ENCODE data around the gene MYBBP1A. TPM values are rescaled to one million over a fixed set of nuclear protein-coding genes. Genes with fewer than 3 reads are reported as not detected.

The MYBBP1A gene
- total and polyA plus RNA-seq, 8 donors, result 21.8 to 93.1 (median 35.5) TPM

- peaks cover 2 to 8% (median 2%) of the 10 kb centered on the region in 3 donors for H3K4me1 ChIP-seq
- peak overlapping the region in 2 of 4 donors; percentile 23 to 88 for H3K27ac ChIP-seq
- 90% methylated on average over 3 of the region's 3 CpGs for WGBS, 2 donors
- DNase-seq (no peak), ATAC-seq (no peak), FAIRE-seq (no peak)
- no peak for TF ChIP-seq CTCF (IDR thresholded peaks at IDR 0.05)
- intact Hi-C loops (cut with DNase I), result loop anchor here in 1 of 3 donors (10.0 kb wide), 1 partner anchor 73 kb away; the partner anchor contains the start of gene SPNS3
- H3K9me3 ChIP-seq, result no peaks in the 10 kb centered on the region
- no peak overlapping the region for H3K4me3 ChIP-seq
- H3K27me3 ChIP-seq, result no peaks in the 10 kb centered on the region
- no peaks in the 10 kb centered on the region for H3K36me3 ChIP-seq
Observed at GRCh38 chr17:4508207-4508606, 47.0 kb downstream of the MYBBP1A start.

- peaks cover 0 to 13% (median 0%) of the 10 kb centered on the region in 3 donors for H3K4me1 ChIP-seq
Observed at GRCh38 chr17:4507361-4508111, 47.6 kb downstream of the MYBBP1A start.

GRCh38 chr17:4506892-4507291 lies 48.3 kb downstream of the MYBBP1A start:
- 75 to 80% methylated on average over 8 of the region's 8 CpGs for WGBS, 2 donors
- intact Hi-C loops (cut with DNase I), result loop anchor here in 1 of 3 donors (10.0 kb wide), 1 partner anchor 72 kb away; the partner anchor contains the start of gene SPNS3
- H3K9me3 ChIP-seq, result no peaks in the 10 kb centered on the region
- TF ChIP-seq CTCF (IDR thresholded peaks at IDR 0.05), result no peak
- H3K4me3 ChIP-seq, result no peak overlapping the region
- H3K27me3 ChIP-seq, result no peaks in the 10 kb centered on the region
- ATAC-seq (peak in 1 of 4 donors; percentile 28), DNase-seq (peak in 1 of 6 donors; percentile 55), FAIRE-seq (no peak)
- no peaks in the 10 kb centered on the region for H3K36me3 ChIP-seq
- H3K4me1 ChIP-seq, result peaks cover 0 to 14% (median 0%) of the 10 kb centered on the region in 3 donors
- H3K27ac ChIP-seq, result peak overlapping the region in 1 of 4 donors; percentile 12

More at GRCh38 chr17:4507361-4508111, 47.6 kb downstream of the MYBBP1A start:
- Histone ChIP-seq H3K27ac (peak overlapping the region in 2 of 4 donors; percentile 23 to 88), H3K27me3 (no peaks in the 10 kb centered on the region), H3K36me3 (no peaks in the 10 kb centered on the region), H3K9me3 (no peaks in the 10 kb centered on the region), H3K4me3 (no peak overlapping the region)
- 84 to 87% methylated on average over 8 of the region's 8 CpGs for WGBS, 2 donors
- FAIRE-seq (no peak), ATAC-seq (no peak), DNase-seq (no peak)
- no peak for TF ChIP-seq CTCF (IDR thresholded peaks at IDR 0.05)
- intact Hi-C loops (cut with DNase I), result loop anchor here in 1 of 3 donors (10.0 kb wide), 1 partner anchor 73 kb away; the partner anchor contains the start of gene SPNS3

GRCh38 chr17:4506175-4506813 lies 48.9 kb downstream of the MYBBP1A start:
- H3K27ac ChIP-seq, result no peak overlapping the region
- DNase-seq, result peak in 1 of 6 donors; percentile 45
- no peak overlapping the region for H3K4me3 ChIP-seq
- H3K36me3 ChIP-seq, result no peaks in the 10 kb centered on the region
- intact Hi-C loops (cut with DNase I), result loop anchor here in 1 of 3 donors (10.0 kb wide), 1 partner anchor 71 kb away; the partner anchor contains the start of gene SPNS3
- H3K4me1 ChIP-seq, result peaks cover 0 to 14% (median 0%) of the 10 kb centered on the region in 3 donors
- FAIRE-seq, result no peak
- TF ChIP-seq CTCF (IDR thresholded peaks at IDR 0.05), result no peak
- no peak for ATAC-seq
- no peaks in the 10 kb centered on the region for H3K27me3 ChIP-seq
- 66 to 73% methylated on average over 12 to 13 of the region's 13 CpGs for WGBS, 2 donors
- no peaks in the 10 kb centered on the region for H3K9me3 ChIP-seq

Data from pancreas (tissue), 10 donors.